MV-4-11 (cell line): ENCODE data around the gene AP2B1.
"Not testable (repeated sequence)": the region's sequence is repeated elsewhere in the genome, so short reads cannot be mapped to it uniquely, and the experiment has no call there.

Experiments used
- DNase-seq: peaks from one replicate; lab custom pipeline; 2025; lab: John Stamatoyannopoulos, UW

The AP2B1 gene

GRCh38 chr17:35587074-35587961, at the start of gene AP2B1:
AP2B1 (plus strand) TSS chr17:35587322; CDS start chr17:35594031, 6,709 bp downstream.
- DNase-seq = peak; percentile 93

- DNase-seq = peak; percentile 86
Measured at GRCh38 chr17:35537601-35538141, 49.5 kb upstream of the AP2B1 start, which contains the start of gene SLFN12L. SLFN12L (minus strand) TSS chr17:35537678; CDS start chr17:35522364, 15,314 bp downstream.

- DNase-seq = no peak
Measured at GRCh38 chr17:35539659-35540026, 47.5 kb upstream of the AP2B1 start.

DNA sequence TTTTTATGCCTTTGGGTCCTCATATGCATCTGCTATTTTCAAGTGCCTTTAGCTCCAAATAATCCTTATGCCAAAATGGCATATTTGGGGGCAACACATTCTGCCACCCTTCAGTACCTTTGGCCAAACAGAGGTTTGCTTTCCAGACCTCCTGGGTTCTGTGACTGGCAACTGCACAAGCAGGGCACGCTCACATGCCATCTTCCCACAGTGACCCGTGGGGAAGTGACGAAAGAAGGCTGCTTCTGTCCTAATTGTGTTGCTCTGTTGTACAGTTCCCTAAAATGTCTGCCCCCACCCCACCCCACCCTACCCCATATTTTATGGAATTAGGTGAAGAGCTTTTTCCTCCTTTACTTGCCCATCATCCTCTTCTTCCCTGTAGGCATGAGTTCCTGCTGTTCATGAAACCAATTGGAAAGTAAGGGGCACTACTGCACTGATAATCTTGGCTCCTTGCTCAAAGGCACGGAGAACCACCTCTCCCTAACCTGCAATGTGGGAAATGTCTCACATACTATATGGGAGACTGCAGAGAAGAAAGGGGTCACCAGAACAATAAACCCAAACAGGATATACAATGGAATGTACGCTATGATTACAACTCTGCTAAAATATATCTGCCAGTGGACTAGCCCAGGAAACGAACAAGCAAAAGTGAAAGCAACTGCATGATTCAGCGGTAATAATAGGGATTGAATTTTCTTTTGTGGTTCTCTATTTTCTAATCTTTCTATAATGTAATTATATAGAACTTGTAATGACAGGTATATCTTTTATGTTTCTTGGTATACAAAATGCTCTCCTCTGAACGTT, 46.3 kb upstream of the AP2B1 start:
- peak; percentile 70 for DNase-seq

DNA sequence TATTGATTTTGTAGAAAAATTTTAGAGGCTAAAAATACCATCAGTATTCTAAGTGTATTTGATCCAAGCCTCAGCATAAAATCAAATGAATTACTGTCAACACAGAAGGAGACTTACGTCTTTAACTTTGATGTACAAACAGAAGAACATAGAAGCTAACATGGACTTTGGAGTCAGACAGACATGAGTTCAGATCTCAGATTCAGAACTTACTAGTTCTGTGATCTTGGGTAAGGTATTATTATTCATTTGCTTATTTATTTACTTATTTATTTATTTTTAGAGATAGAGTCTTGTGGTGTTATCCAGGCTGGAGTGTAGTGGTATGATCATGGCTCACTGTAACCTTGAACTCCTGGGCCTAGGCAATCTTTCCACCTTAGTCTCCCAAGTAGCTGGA, 45.7 kb upstream of the AP2B1 start:
- no peak for DNase-seq

GRCh38 chr17:35542990-35543389, 44.1 kb upstream of the AP2B1 start:
- no peak for DNase-seq

- DNase-seq = no peak
Measured at GRCh38 chr17:35543856-35544255, 43.3 kb upstream of the AP2B1 start.

DNA sequence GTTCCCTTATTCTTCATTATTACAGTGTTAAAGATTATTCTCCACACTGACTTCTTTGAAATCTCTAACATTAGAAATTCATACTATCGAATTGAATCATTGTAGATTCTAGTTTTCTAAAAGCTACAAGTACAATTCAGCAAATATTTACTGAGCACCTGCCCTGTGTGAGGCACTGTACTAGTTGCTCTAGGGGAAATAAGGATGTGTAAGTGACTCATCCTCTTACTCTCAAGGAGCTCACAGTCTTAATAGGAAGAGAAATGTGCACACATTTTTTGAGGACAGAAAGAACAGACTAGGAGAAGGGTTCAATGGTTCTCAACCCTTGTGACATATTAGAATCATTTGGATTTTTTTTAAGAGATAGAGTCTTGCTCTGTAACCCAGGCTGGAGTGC, 42.0 kb upstream of the AP2B1 start:
- no peak for DNase-seq

DNA sequence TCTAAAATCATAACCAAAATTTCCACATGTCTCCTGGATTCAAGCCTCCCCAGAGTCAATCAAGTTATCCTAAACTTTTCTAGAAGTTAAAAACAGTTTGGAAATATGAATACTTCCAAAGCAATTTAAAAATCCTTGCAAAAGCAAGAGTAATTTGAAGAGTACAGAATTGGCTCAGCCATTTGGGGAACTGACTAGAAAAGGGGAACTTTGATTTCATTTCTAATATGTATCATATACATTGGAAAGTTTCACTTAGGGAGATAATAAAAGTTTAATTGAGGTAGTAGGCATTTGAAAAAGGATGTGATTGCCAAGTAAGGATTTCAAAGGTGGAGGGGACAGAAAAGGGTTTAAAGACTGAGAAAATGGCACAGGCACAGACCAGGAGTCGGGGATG, 40.6 kb upstream of the AP2B1 start:
- peak; percentile 30 for DNase-seq

DNA sequence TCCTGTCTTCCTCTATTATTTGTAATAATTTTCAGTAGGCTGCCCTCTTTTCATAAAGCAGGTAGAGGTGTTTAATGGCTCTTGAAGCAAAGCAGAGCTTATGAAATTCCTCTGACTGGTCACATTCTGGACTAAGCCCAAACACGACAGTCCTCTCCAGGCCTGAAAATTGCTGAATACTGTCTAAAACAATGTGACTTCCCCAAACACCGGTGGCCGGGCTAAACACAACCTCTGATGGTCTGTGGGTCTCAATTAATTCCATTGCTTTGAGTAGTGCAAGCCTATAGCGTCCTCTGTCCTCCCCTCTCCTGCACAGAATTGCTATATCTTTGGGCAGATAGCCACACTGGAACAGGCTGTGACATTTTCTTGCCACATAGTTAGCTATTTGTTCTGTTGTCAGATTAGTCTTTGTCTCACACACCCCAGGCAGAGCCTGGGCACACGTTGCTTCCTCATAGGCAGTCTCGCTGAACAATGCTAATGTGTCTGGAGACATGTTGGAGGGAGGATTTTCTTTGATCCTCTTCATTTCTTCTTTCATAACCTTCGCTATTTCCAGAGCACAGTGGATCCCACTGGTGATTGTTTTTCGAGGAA, 38.8 kb upstream of the AP2B1 start:
- DNase-seq = peak; percentile 19

GRCh38 chr17:35548978-35549377, 38.1 kb upstream of the AP2B1 start:
- DNase-seq = no peak

DNA sequence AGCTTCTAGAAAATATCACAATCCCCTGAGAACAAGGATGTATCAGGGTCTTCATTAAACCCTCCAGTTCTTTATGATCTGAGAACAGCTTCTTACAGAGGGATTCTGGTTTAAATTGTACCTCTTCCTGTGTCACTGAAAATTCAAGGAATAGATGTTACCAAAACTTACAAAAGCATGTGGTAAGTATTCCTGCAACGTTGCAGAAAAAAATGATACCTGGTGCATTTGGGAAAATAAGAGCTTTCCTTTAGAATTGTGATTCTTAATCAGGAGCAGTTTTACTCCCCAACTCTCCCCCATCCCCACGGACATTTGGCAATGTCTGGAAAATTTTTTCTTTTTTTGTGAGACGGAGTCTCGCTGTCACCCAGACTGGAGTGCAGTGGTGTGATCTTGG, 33.8 kb upstream of the AP2B1 start:
- no peak for DNase-seq

DNA sequence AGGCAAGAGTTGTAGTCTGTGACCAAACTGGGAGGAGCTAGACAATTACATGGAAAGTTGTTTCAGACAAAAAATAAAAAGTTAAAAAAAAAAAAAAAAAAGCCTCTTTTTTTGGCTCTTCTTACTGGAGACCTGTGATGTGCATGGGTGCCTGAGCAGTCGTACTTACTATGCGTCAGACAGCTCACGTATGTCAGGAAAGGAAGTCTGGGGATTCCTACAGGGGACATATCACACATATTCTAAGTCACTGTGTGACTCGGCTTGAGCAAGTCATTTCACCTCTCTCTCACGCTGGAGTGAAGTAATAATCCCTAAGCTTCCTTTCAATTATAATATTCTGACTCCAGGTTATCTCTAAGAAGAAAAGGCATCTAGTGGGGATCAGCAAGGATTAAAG, 32.5 kb upstream of the AP2B1 start:
- DNase-seq = no peak

DNA sequence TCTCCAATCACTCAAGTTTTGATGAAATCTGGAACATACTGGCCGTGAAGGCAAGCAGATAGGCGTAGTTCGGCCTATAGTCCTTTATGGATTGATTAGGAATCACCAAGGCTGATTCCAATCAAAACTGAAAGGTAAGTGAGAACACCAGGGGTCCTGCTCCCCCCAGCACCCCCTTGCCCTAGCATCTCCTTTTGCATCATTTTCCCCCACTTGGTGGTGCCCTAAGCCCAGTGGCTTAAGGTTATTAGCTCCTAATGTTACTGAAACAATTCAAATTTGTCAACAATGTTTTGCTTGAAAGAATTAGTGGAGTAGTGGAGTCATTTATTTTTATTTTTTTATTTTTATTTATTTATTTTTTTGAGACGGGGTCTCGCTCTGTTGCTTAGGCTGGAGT, 31.4 kb upstream of the AP2B1 start:
- no peak for DNase-seq

GRCh38 chr17:35557353-35557752, 29.8 kb upstream of the AP2B1 start:
- DNase-seq = no peak

- DNase-seq = no peak
Measured at GRCh38 chr17:35559495-35560210, 27.5 kb upstream of the AP2B1 start.

DNA sequence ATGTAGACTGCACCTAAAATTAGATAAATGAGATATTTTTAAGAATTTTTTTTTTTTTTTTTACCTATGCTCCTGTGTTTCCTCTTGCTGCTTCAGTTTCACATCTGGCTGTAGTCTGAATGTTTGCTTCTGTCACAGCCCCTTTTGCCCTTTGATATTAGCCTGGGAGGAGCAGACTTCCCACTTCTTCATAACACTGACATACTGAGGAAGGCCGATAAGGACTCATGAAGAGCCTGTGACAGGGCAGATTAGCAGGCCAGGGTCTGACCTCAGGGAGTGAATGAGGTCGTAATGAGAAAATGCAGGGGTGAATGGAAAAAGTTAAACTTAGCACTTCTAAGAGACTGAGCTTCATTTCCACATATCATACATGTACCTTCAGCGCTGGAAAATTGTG, 26.4 kb upstream of the AP2B1 start, which contains the start of gene SLFN14:
TSS of gene SLFN14 (minus strand) at position 117 of the 400 bp plus-strand sequence. CDS start 2,757 bp downstream, outside the sequence.
- DNase-seq = no peak

DNA sequence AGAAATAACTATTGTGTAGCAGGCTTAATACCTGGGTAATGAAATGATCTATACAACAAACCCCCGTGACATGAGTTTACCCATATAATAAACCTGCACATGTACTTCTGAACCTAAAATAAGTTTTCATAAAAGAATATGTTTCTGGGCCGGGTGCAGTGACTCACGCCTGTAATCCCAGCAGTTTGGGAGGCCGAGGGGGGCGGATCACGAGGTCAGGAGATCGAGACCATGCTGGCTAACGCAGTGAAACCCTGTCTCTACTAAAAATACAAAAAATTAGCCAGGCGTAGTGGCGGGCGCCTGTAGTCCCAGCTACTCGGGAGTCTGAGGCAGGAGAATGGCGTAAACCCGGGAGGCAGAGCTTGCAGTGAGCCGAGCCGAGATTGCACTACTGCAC, 23.9 kb upstream of the AP2B1 start:
- DNase-seq = not testable (repeated sequence)

GRCh38 chr17:35566968-35567367, 20.2 kb upstream of the AP2B1 start:
- no peak for DNase-seq

DNA sequence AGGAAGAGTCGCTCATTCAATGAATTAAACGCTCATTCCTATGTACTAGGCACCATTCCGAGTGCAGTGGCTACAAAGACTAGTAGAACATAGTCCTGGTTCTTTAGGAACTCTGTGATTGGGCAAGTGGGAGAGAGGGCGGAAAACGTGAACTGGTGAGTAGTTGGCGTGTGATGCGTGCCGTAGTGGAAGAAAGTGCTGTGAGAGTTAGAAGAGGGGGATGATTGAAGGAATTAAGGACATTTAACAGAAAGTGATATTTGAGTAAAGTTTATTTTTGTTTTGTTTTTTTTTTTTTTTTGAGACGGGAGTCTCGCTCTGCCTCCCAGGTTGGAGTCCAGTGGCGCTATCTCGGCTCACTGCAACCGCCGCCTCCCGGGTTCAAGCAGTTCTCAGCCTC, 18.6 kb upstream of the AP2B1 start:
- DNase-seq = peak; percentile 36

GRCh38 chr17:35569405-35569804, 17.7 kb upstream of the AP2B1 start:
- no peak for DNase-seq
